B cell (primary cell): ENCODE results near the gene GGA2.

Source experiments
- CTCF ChIP-seq: fragments of 200-600 bp; IDR thresholded peaks from one replicate; pipeline ENCODE4 v1.8.0; 2022; ENCODE audit warnings: antibody characterized with exemption, mild to moderate bottlenecking
- EZH2 ChIP-seq: IDR thresholded peaks from 2 replicates; pipeline ENCODE4 v1.6.1; 2012; ENCODE audit warnings: borderline replicate concordance, low read depth, mild to moderate bottlenecking, moderate library complexity, low read length; ENCODE audit not compliant: insufficient read depth, poor library complexity, severe bottlenecking

GRCh38 chr16:23485257-23485614, 25.1 kb downstream of the GGA2 start:
- no peak for TF ChIP-seq CTCF
- TF ChIP-seq EZH2 = no peak
